OCI-LY7 (cell line): ENCODE data around the gene SV2C.

Experiments
- CTCF ChIP-seq: fragments of 200-600 bp; sonication (generic); conservative IDR thresholded peaks from 2 replicates; pipeline ENCODE4 v1.5.1; 2014; ENCODE audit warnings: mild to moderate bottlenecking, antibody characterized with exemption, low read length, moderate library complexity, mixed read lengths
- EZH2phosphoT487 ChIP-seq: fragments of 200-600 bp; sonication (generic); IDR thresholded peaks from 2 replicates; pipeline ENCODE4 v1.6.1; 2018; ENCODE audit warnings: low read depth, borderline replicate concordance, mild to moderate bottlenecking, mixed run types, antibody characterized with exemption, low read length, moderate library complexity, mixed read lengths

GRCh38 chr5:76134646-76135045, 51.5 kb downstream of the SV2C start:
- TF ChIP-seq CTCF (no peak), EZH2phosphoT487 (no peak)
